H7 (cell line): Measurements from ENCODE around the gene C19orf47. TPM values are rescaled to one million over a fixed set of nuclear protein-coding genes. Genes with fewer than 3 reads are reported as not detected.

Source experiments
- DNase-seq: peaks from one replicate; pipeline ENCODE4 v3.0.0; 2012
- H3K27me3 ChIP-seq: 2 replicates; pipeline ENCODE4 v1.6.0; 2011; ENCODE audit warnings: mild to moderate bottlenecking, low read length; ENCODE audit not compliant: control insufficient read depth, insufficient read depth
- H3K36me3 ChIP-seq: replicated peaks from 2 replicates; pipeline ENCODE4 v1.5.1; 2011; ENCODE audit warnings: low read length; ENCODE audit not compliant: control insufficient read depth, insufficient read depth
- H3K4me3 ChIP-seq: 2 replicates; pipeline ENCODE4 v1.5.1; 2011; ENCODE audit warnings: low read depth, mild to moderate bottlenecking, control low read depth, low read length, moderate library complexity; ENCODE audit not compliant: insufficient read depth
- total RNA-seq: library from RNA; depleted of rRNA; stranded (reverse); fragments of >200 nt; shearing (Covaris generic); gene quantifications from 2 replicates; pipeline ENCODE4 v1.2.3, GENCODE V29; 2014

The C19orf47 gene
- total RNA-seq, 1 experiment from 2014 or later, result 11.8 TPM

GRCh38 chr19:40300668-40301067 lies 47.5 kb downstream of the C19orf47 start:
- Histone ChIP-seq H3K4me3 (no peak overlapping the region), H3K27me3 (no peaks in the 10 kb centered on the region), H3K36me3 (no peaks in the 10 kb centered on the region)
- no peak for DNase-seq

- no peaks in the 10 kb centered on the region for H3K27me3 ChIP-seq
- DNase-seq, result no peak
- no peak overlapping the region for H3K4me3 ChIP-seq
- H3K36me3 ChIP-seq, result no peaks in the 10 kb centered on the region
Observed at GRCh38 chr19:40298026-40298425, 50.2 kb downstream of the C19orf47 start.

GRCh38 chr19:40294560-40294959 lies 53.6 kb downstream of the C19orf47 start:
- DNase-seq, result no peak
- no peaks in the 10 kb centered on the region for H3K36me3 ChIP-seq

GRCh38 chr19:40286971-40287421 lies 61.2 kb downstream of the C19orf47 start:
- H3K27me3 ChIP-seq, result no peaks in the 10 kb centered on the region
- no peak overlapping the region for H3K4me3 ChIP-seq
- no peaks in the 10 kb centered on the region; the same call in 1 of the 2 replicates for H3K36me3 ChIP-seq
- no peak for DNase-seq

More at GRCh38 chr19:40294560-40294959, 53.6 kb downstream of the C19orf47 start:
- H3K4me3 ChIP-seq, result no peak overlapping the region
- H3K27me3 ChIP-seq, result no peaks in the 10 kb centered on the region

- Histone ChIP-seq H3K36me3 (no peaks in the 10 kb centered on the region; the same call in 1 of the 2 replicates), H3K27me3 (no peaks in the 10 kb centered on the region), H3K4me3 (no peak overlapping the region)
- DNase-seq, result no peak
Observed at GRCh38 chr19:40286235-40286970, 61.8 kb downstream of the C19orf47 start.

- DNase-seq, result peak; percentile 95
- peak overlapping the region; percentile 83 for H3K4me3 ChIP-seq
- no peaks in the 10 kb centered on the region; the same call in 1 of the 2 replicates for H3K36me3 ChIP-seq
- no peaks in the 10 kb centered on the region for H3K27me3 ChIP-seq
Observed at GRCh38 chr19:40285353-40286234, 62.6 kb downstream of the C19orf47 start.

GRCh38 chr19:40284501-40285352 lies 63.5 kb downstream of the C19orf47 start, which contains the start of gene AKT2:
TSS of gene AKT2 (minus strand) at chr19:40285345. CDS start at chr19:40265267, 20,078 bp downstream.
- peak; percentile 99 for DNase-seq
- Histone ChIP-seq H3K27me3 (no peaks in the 10 kb centered on the region), H3K4me3 (peak within 1 kb of the TSS; percentile 83)

GRCh38 chr19:40284251-40284500 lies 64.0 kb downstream of the C19orf47 start:
- no peak for DNase-seq
- Histone ChIP-seq H3K27me3 (no peaks in the 10 kb centered on the region), H3K36me3 (no peaks in the 10 kb centered on the region; the same call in 1 of the 2 replicates), H3K4me3 (peak overlapping the region; percentile 83)

More at GRCh38 chr19:40284501-40285352, 63.5 kb downstream of the C19orf47 start, which contains the start of gene AKT2:
- no peaks in the 10 kb centered on the region; the same call in 1 of the 2 replicates for H3K36me3 ChIP-seq

- no peaks in the 10 kb centered on the region for H3K27me3 ChIP-seq
- peak overlapping the region; percentile 83 for H3K4me3 ChIP-seq
- no peaks in the 10 kb centered on the region; the same call in 1 of the 2 replicates for H3K36me3 ChIP-seq
- no peak for DNase-seq
Observed at GRCh38 chr19:40283414-40284250, 64.6 kb downstream of the C19orf47 start.

GRCh38 chr19:40282920-40283319 lies 65.3 kb downstream of the C19orf47 start:
- DNase-seq, result no peak
- Histone ChIP-seq H3K36me3 (no peaks in the 10 kb centered on the region; the same call in 1 of the 2 replicates), H3K4me3 (no peak overlapping the region), H3K27me3 (no peaks in the 10 kb centered on the region)

- no peak overlapping the region for H3K4me3 ChIP-seq
- H3K27me3 ChIP-seq, result no peaks in the 10 kb centered on the region
- no peak for DNase-seq
- no peaks in the 10 kb centered on the region; the same call in 1 of the 2 replicates for H3K36me3 ChIP-seq
Observed at GRCh38 chr19:40282209-40282580, 66.0 kb downstream of the C19orf47 start.

GRCh38 chr19:40281381-40282208 lies 66.6 kb downstream of the C19orf47 start:
- DNase-seq, result no peak
- H3K36me3 ChIP-seq, result no peaks in the 10 kb centered on the region; the same call in 1 of the 2 replicates
- H3K27me3 ChIP-seq, result no peaks in the 10 kb centered on the region
- no peak overlapping the region for H3K4me3 ChIP-seq
